ENCODE measurements around the gene TMX3.

The TMX3 gene

GRCh38 chr18:68707646-68708045 lies 7.3 kb downstream of the TMX3 start:
- no peak for DNase-seq

DNA sequence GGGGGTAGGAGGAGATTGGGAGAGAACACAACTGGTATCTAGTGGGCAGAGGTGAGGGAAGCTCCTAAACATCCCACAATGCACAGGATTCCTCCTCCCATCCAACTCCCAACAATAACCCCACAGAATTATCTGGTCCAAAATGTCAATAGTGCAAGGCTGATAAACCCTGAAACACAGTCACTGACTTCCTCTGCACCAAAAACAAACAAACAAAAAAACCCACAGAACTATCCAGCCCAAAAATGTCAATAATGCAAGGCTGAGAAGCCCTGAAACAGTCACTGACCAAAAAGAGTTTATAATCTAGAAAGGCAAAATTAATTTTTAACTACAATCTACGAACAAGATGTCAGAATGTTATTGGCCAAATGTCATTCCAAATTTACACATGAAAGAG lies 9.8 kb downstream of the TMX3 start:
- DNase-seq, result no peak

DNA sequence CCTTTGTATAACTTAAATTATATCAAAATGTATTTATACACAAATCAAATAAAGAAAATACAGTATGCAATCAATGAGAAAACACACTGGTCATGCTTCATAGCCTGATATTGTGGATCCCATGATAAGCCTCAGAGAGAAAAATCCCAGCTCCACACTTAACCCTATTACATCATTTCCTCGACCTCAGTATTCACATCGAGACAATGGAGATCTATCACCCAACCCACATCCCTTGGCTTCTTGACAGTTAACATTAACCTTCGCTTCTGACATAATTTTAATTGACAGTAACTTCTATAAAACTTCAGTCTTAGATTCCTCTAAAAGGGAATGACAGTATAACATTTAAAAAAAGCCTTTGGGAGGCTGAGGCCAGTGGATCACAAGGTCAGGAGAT lies 11.6 kb downstream of the TMX3 start:
- DNase-seq, result no peak

DNA sequence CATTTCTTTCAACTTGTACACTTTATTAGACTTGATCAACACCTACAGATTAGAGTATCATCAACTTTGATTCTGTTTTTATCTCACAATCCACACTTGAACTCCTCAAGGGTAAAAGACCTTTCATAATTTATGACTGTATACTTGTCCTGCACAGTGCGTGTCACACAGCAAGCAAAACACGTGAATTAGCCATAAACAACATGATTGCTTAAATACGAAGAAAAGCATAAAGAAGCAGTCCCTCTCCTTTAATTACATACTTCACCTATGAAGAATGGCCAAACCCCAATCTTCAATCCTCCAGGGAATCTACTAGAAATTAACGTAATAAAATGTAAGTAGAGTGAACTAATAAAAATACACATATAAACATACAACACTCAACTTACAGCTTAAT lies 13.6 kb downstream of the TMX3 start:
- no peak for DNase-seq

- no peak for DNase-seq
These were observed 15.9 kb downstream of the TMX3 start for GRCh38 chr18:68699043-68699442.

GRCh38 chr18:68696937-68697336 lies 18.0 kb downstream of the TMX3 start:
- DNase-seq, result no peak

- no peak for DNase-seq
These were observed 20.6 kb downstream of the TMX3 start for GRCh38 chr18:68694316-68694715.

- DNase-seq, result no peak
These were observed 21.7 kb downstream of the TMX3 start for GRCh38 chr18:68693091-68693815.

DNA sequence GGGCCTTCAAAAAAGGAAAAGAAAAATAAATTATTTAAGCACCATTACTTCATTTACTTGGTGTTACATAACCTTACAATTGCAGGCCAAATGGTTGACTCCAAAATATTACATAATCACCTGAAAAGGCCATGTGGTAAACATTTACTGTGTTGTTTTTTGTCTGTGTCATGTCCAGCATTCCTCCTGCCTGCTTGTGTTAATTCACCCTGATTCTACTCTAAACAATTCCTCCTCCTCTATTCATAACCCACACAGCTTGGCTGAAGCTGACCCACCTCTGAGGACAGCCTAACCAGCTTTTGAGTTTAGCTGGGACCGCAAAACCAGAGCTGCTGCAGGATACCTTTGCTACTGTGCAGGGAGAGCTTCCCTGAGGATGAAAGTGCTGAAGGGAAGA lies 35.4 kb downstream of the TMX3 start:
- no peak for DNase-seq

DNA sequence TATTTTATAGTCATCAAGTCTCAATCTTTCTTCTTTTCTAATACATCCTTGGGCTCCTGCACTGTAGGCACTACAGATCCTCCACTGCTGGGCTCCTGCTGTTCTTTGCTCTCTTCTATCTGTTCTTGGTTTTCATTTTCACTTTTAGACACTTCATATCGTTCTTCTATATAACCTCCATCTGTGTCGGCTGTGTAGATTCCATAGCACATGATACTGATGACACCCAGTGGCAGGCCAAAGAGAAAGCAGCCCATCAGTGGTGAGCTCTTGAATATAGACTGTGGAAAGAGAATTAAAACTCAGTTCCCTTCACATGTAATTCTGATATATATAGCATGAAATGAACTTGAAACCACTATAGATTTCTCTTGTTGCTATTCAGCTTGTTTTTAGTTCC lies 38.0 kb downstream of the TMX3 start:
- DNase-seq, result no peak

GRCh38 chr18:68667121-68667520 lies 47.8 kb downstream of the TMX3 start:
- no peak for DNase-seq

- DNase-seq, result no peak
These were observed 48.5 kb downstream of the TMX3 start for GRCh38 chr18:68666381-68666780.

GRCh38 chr18:68665628-68666027 lies 49.3 kb downstream of the TMX3 start:
- DNase-seq, result no peak

DNA sequence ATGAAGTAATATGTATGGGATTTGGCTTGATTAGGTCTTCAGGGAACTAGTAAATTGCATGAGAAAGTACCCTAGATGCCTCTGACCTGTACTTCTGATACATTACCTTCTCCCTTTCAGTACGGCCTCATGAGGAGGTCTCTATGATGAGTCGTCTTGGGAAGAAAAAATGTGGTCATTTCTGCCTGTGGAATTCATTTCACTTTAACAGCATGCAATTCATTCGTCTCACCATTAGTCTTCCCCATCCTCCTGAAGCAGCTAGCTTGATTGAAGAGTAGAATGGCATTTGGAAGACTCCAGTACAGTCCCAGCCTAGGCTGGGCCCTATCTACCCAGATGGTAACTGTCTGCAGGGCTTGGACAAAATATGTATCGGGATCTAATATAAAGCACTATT lies 52.2 kb downstream of the TMX3 start:
- DNase-seq, result no peak

DNA sequence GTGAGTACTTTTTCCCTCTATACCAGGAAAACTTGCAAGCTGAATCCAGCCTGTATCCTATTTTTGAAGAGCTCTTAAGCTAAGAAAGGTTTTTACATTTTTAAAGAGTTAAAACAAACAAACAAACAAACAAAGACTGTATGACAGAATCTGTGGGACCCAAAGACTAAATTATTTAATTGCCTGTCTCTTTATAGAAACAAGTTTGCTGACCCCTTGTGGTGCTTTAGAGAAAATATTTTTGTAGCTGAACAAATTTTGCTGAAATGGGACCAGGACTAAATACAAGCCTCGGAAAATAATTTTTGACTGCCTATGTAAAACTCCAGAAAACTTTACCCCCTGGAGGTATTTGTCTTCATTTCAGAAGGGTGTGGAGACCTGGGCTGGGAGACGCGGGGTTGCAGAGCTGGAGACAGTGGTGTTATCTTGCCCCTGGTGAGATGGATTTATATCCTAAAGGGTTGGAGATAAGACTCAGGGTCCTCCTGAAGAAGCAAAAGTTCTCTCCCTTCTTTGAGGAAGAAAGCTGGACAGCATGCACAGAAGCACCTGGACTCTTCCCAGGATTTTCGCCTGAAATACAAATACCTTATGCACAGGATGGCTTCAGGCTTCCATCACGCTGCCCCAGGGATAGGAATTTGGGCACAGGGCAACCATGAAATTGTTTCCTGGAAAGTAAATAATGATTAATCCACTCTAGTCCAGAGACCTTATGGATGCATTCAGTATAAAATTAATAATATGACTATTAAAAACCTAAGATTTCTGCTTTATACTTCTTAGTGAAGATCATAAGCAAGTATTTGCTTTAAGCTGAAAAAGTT lies 54.3 kb downstream of the TMX3 start:
- no peak for DNase-seq

- no peak for DNase-seq
These were observed 66.7 kb downstream of the TMX3 start for GRCh38 chr18:68648191-68648590.

DNA sequence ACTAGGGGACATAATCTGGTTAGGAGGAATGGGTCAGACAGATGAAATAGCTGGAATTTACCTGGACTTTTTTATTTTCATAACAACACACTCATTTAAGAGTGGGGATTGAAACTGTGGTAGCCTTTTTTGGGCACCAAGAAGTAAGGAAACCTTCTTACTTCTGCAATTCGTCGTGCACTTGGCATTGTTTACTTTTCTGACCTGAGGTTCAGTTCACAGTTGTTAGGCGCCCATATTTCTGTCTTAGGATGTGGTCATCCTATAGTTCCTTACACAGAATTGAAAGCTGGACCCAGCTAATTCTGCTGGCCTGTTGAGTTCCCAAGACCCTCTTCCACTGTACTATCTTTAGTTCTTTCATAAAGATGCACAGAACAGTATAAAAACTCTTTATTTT lies 72.9 kb downstream of the TMX3 start:
- no peak for DNase-seq

- DNase-seq, result no peak
These were observed 74.0 kb downstream of the TMX3 start for GRCh38 chr18:68640861-68641260.

GRCh38 chr18:68638613-68639012 lies 76.3 kb downstream of the TMX3 start:
- DNase-seq, result no peak

DNA sequence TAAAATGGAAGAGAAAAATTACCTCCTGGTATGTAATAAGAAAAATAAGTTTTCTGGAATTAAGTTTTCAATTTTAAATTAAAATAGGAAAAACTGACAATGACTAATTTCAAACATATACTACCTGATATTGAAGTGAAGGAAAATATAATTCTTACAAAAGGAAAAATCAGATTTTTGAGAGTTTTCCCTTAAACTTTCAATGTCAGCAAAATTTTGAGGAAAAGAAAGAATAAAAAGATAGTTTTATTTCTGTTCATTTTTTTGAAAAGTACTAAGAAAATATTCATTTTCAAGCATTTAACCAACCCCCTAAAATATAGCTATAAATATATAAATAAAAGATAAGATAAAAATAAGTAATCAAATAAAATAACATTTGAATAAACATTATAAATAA lies 87.1 kb downstream of the TMX3 start:
- no peak for DNase-seq

Data from activated naive CD4-positive, alpha-beta T cell treated with anti-CD3 and anti-CD28 coated beads, Interleukin-2, amount 50 U/mL, for 16 hours (primary cell).